ENCODE data around the gene GNGT2.

Gene GNGT2

GRCh38 chr17:49229076-49229804, 18.9 kb upstream of the GNGT2 start:
- no peak for DNase-seq

DNA sequence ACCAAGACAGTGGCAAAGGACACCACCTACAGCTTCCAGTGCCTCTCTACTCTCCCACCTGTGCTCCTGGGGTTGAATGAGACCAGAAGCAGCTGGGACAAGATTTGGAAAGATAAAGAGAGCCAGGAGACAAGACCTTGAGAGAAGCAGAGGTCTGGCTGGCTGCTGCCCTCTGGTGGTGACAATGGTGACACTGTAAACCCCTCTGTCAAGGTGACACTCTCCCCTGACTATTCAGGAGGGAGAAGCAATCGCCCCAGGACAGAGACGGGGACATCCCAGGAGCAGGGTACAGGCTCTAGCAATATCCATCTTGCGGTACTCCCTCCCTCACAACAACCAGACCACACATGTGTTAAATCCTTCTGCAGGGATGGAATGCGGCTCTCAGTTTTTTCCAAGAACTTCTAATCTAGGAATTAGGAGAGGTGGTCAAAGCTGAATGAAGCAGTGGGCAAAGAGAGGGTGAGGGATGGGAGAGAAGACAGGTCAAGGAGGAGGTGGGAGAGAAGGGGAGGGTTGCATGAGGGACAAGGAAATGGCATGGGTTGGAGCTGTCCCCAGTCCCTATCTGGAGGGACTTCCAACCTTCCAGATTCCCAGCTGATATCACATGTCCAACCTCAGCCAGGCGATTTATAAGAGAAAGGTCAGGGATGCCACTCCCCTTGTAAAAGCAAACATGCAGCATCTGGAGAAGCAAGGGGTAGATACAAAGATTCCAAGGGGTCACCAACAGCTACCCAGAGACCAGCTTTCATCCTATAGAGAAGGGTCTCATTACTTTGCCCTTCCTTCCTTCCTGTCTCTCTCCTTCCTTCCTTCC, 17.3 kb upstream of the GNGT2 start:
- peak; percentile 85 for DNase-seq

GRCh38 chr17:49226771-49227435, 16.5 kb upstream of the GNGT2 start:
- DNase-seq: no peak

GRCh38 chr17:49225554-49226236, 15.3 kb upstream of the GNGT2 start:
- no peak for DNase-seq

- no peak for DNase-seq
Observed at GRCh38 chr17:49224997-49225337, 14.6 kb upstream of the GNGT2 start.

GRCh38 chr17:49224198-49224996, 14.0 kb upstream of the GNGT2 start:
- DNase-seq: peak; percentile 64

GRCh38 chr17:49223517-49224197, 13.3 kb upstream of the GNGT2 start:
- peak; percentile 80 for DNase-seq

GRCh38 chr17:49223168-49223516, 12.8 kb upstream of the GNGT2 start:
- DNase-seq: no peak

GRCh38 chr17:49219987-49220386, 9.6 kb upstream of the GNGT2 start:
- DNase-seq: no peak

DNA sequence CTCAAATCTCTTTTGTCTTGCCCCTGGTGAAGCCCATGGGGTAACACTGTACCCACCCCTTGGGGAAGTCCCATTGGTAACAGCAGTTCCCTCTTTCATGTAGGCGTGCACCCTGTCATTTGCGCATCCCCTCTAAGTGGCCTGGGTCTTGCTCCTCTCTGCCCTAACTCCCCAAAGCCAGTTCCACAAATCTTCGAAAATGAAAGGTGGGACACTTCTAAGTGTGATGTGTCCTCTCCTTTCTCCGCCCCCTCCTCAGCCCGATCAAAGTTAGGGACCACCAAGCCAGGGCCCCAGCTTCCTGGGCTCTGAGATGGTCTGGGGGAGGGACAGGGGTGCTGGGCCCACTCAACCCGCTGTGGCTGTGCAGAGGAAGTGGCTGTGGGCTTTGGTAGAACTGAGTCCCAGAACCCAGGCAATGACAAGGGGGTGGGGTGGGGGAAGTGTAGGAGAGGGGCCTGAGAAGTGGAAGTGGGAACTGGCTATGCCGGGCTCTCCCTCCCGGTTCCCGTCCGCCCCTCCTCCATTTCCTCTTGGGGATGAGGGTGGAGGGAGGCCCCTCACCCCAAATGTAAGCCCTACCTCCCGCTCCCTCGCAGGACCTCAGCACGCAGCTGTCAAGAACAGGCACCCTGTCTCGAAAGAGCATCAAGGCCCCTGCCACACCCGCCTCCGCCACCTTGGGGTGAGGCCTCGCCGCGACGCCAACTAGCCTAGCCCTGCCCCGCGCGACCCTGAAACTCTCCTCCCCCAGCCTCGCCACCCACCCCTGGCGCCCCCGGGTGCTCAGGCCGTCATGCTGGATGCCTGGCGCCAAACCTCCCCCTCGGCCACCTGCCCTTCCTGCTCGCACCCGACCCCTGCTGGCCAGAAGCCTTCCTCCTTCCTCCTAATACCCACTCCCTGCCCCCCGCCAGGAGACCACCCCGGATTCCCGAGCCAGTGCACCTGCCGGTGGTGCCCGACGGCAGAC, 8.9 kb upstream of the GNGT2 start:
- DNase-seq: no peak

- DNase-seq: peak; percentile 58
Observed at GRCh38 chr17:49217651-49218413, 7.5 kb upstream of the GNGT2 start.

GRCh38 chr17:49216953-49217650, 6.7 kb upstream of the GNGT2 start:
- DNase-seq: no peak

DNA sequence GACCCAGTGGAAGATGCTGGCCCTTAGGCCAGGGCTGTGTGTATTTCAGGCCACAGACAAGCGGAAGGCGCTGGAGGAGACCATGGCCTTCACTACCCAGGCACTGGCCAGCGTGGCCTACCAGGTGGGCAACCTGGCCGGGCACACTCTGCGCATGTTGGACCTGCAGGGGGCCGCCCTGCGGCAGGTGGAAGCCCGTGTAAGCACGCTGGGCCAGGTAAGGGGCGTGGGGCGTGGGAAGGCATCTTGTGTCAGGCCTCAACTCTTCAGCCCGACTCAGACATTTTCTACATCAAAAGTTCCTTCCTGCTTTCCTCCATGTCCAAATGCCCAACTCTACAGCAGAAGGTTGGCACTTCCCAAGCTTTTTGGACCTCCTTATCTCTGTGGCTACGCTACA, 6.1 kb upstream of the GNGT2 start:
- no peak for DNase-seq

- no peak for DNase-seq
Observed at GRCh38 chr17:49214676-49215360, 4.4 kb upstream of the GNGT2 start.

GRCh38 chr17:49213847-49214246, 3.5 kb upstream of the GNGT2 start:
- DNase-seq: no peak

DNA sequence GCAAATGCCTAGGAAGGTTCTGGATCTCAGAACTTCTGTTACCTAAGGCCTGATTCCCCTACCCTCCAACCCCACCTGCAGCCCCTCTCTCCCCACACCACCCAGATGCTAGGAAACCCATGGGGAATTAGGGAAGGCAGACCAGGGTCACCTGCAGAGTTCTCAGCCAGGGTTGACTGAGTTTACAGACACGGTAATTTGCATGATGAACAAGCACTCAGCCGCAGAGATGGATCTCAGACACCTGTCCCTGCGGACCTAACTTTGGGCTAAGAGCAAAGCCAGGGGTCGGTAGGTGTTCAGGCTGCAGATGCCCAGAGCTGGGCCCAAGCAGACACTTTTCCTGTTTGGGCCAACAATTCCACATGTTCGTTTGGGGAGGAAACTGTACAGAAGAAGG, 3.0 kb upstream of the GNGT2 start:
- DNase-seq: no peak

DNA sequence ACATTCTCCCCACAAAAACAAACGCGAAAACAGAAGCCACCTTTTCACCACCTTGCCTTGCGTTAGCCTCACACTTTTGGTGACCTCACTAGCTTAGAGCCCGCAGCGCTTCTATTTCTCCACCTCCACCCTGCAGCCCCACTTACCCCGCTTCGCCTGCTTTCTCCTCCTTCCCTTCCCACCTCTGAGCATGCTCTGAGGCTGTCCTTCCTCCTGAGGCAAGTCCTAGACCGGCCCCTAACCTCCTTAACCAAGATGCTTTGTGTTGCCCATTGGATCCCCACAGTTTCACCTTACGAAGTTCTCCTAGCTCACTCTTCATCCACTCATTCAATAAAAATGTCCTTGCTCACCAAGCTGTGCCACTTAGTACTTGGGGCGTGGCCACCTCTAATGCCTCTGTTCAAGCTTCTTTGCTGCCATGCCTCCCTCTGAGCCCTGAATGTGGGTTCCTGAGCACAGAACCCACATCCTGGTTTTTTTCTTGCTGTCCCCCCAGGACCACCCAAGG, 1.3 kb downstream of the GNGT2 start:
- DNase-seq: no peak

- DNase-seq: no peak
Observed at GRCh38 chr17:49204516-49204915, 5.9 kb downstream of the GNGT2 start.

Measured in stimulated activated CD4-positive, alpha-beta T cell treated with anti-CD3 and anti-CD28 coated beads, Interleukin-15, amount 100 ng/mL, for 24 hours (primary cell).